Endothelial cell of umbilical vein (primary cell): ENCODE data around the gene CCDC40. TPM values are rescaled to one million over a fixed set of nuclear protein-coding genes. Genes with fewer than 3 reads are reported as not detected.

Experiments
- BruUV-seq: library from RNA; stranded (reverse); fragments of 400-500 nt; replicated peaks from 2 replicates; lab custom pipeline; 2021; lab: Mats Ljungman, UMichigan
- CTCF ChIA-PET: fragments of 300-600, 350-600 bp; sonication (Branson Sonifier 250); formaldehyde crosslinking; loops from one replicate; lab custom pipeline; 2021; ENCODE audit warnings: antibody characterized with exemption, inconsistent platforms; lab: Charles Lee
- POLR2A ChIA-PET: fragments of 300-600, 350-600 bp; sonication (Branson Sonifier 250); formaldehyde crosslinking; loops from one replicate; lab custom pipeline; 2021; ENCODE audit warnings: antibody characterized with exemption, inconsistent platforms; lab: Charles Lee
- DNase-seq: peaks from one replicate; pipeline ENCODE4 v3.0.0-alpha.2; 2011; ENCODE audit warnings: low read depth, low spot score
- FAIRE-seq: peaks from 2 replicates; lab custom pipeline; 2011; peaks lifted over from hg19 to GRCh38; lab: Jason Lieb, UNC
- H2AFZ ChIP-seq: 2 replicates; pipeline ENCODE4 v1.6.0; 2012; ENCODE audit warnings: low read depth, low read length, control low read depth, inconsistent platforms
- H3K27ac ChIP-seq: 2 replicates; pipeline ENCODE4 v1.5.1; 2011; ENCODE audit warnings: low read depth, mild to moderate bottlenecking, control low read depth, low read length, moderate library complexity; ENCODE audit not compliant: insufficient read depth
- H3K27me3 ChIP-seq, 2 experiments: 2 replicates each; pipeline versions ENCODE4 v1.6.0 to v1.6.1; 2011; ENCODE audit warnings: low read length in 2 of 2, mixed read lengths in 1 of 2; ENCODE audit not compliant: control insufficient read depth in 2 of 2, insufficient read depth in 2 of 2
- H3K36me3 ChIP-seq, 2 experiments: 2 replicates in 1 of 2; 3 replicates in 1 of 2; pipeline ENCODE4 v1.5.1; 2011; ENCODE audit warnings: low read length in 2 of 2, mild to moderate bottlenecking in 1 of 2, moderate library complexity in 1 of 2; ENCODE audit not compliant: control insufficient read depth in 2 of 2, insufficient read depth in 2 of 2; ENCODE audit errors: extremely low read depth in 1 of 2
- H3K4me1 ChIP-seq: 3 replicates; pipeline ENCODE4 v1.5.1; 2011; ENCODE audit warnings: mild to moderate bottlenecking, low read length; ENCODE audit not compliant: control insufficient read depth, insufficient read depth; ENCODE audit errors: extremely low read depth
- H3K4me2 ChIP-seq: 2 replicates; pipeline ENCODE4 v1.6.1; 2011; ENCODE audit warnings: low read length, control low read depth, mixed read lengths; ENCODE audit not compliant: insufficient read depth
- H3K4me3 ChIP-seq, 3 experiments: fragments of 200-600 bp in 1 of 3; sonication (generic), shearing (Covaris generic) in 1 of 3; replicated peaks in 1 of 3; 2 replicates each; pipeline ENCODE4 v1.5.1; 2011 to 2016; ENCODE audit warnings: control low read depth in 3 of 3, low read length in 3 of 3, mild to moderate bottlenecking in 2 of 3, inconsistent platforms in 1 of 3, low read depth in 1 of 3, moderate library complexity in 1 of 3; ENCODE audit not compliant: insufficient read depth in 1 of 3
- H3K79me2 ChIP-seq: 2 replicates; pipeline ENCODE4 v1.6.0; 2012; ENCODE audit warnings: low read length, inconsistent platforms; ENCODE audit not compliant: control insufficient read depth, insufficient read depth
- H3K9ac ChIP-seq: replicated peaks from 2 replicates; pipeline ENCODE3; 2011; ENCODE audit warnings: low read length, control low read depth; ENCODE audit not compliant: insufficient read depth; ENCODE audit errors: extremely low read depth
- H3K9me1 ChIP-seq: replicated peaks from 3 replicates; pipeline ENCODE4 v1.6.0; 2011; ENCODE audit warnings: mild to moderate bottlenecking, low read length; ENCODE audit not compliant: control insufficient read depth, insufficient read depth; ENCODE audit errors: extremely low read depth
- H3K9me3 ChIP-seq: replicated peaks from 2 replicates; pipeline ENCODE4 v1.5.1; 2012; ENCODE audit warnings: low read length, inconsistent platforms; ENCODE audit not compliant: control insufficient read depth, insufficient read depth
- H4K20me1 ChIP-seq: replicated peaks from 2 replicates; pipeline ENCODE3; 2011; ENCODE audit warnings: mild to moderate bottlenecking, low read length; ENCODE audit not compliant: control insufficient read depth, insufficient read depth; ENCODE audit errors: extremely low read depth
- EZH2 ChIP-seq: IDR thresholded peaks from 2 replicates; pipeline ENCODE4 v1.6.1; 2012; ENCODE audit warnings: borderline replicate concordance, low read depth, mild to moderate bottlenecking, moderate library complexity, low read length, inconsistent platforms; ENCODE audit not compliant: severe bottlenecking
- FOS ChIP-seq: IDR thresholded peaks from 2 replicates; pipeline ENCODE4 v1.6.1; 2011; ENCODE audit warnings: mild to moderate bottlenecking, low read length, moderate library complexity, borderline replicate concordance; ENCODE audit not compliant: insufficient read depth
- GATA2 ChIP-seq: IDR thresholded peaks from 2 replicates; pipeline ENCODE4 v1.7.0; 2011; ENCODE audit warnings: low read depth, mild to moderate bottlenecking, moderate library complexity, mixed read lengths, low read length; ENCODE audit not compliant: insufficient read length, insufficient read depth
- JUN ChIP-seq: IDR thresholded peaks from 2 replicates; pipeline ENCODE4 v1.6.1; 2011; ENCODE audit warnings: borderline replicate concordance, low read depth; ENCODE audit not compliant: insufficient read length, insufficient read depth
- MYC ChIP-seq: IDR thresholded peaks from one replicate; pipeline ENCODE4 v1.6.1; 2011; ENCODE audit warnings: mild to moderate bottlenecking, low read depth, low read length
- POLR2A ChIP-seq: IDR thresholded peaks from 2 replicates; pipeline ENCODE4 v1.6.1; 2012; ENCODE audit warnings: low read depth, mild to moderate bottlenecking, control low read depth, low read length
- POLR2AphosphoS5 ChIP-seq: IDR thresholded peaks from 2 replicates; pipeline ENCODE4 v1.6.1; 2012; ENCODE audit warnings: low read depth, mild to moderate bottlenecking, control low read depth, low read length, moderate library complexity; ENCODE audit not compliant: insufficient read depth
- dilution Hi-C: fragments of 300-500 bp; cut with MboI; formaldehyde crosslinking; loops from one replicate; pipeline ENCODE4 v1.15.0; 2019; ENCODE audit warnings: low sequenced_read_pairs; ENCODE audit not compliant: extremely low pct_ligation_motif_present
- intact Hi-C: fragments of 100-400 bp; cut with micrococcal nuclease; formaldehyde crosslinking; loops from one replicate; pipeline ENCODE4 v1.10.0; 2022
- polyA plus RNA-seq, 4 experiments: library from polyadenylated mRNA; depleted of rRNA in 3 of 4; stranded (reverse) in 3 of 4; unstranded in 1 of 4; fragments of >200 nt; gene quantifications; 2 replicates each; pipeline versions ENCODE4 v1.2.1 to v1.2.3, GENCODE V29; 2011 to 2012; ENCODE audit warnings: missing spikeins in 1 of 4
- total RNA-seq: library from RNA; stranded (reverse); gene quantifications from 2 replicates; pipeline ENCODE4 v1.2.3, GENCODE V29; 2021
- TF ChIP-seq, protein P1 (sequence below), 2 donors: IDR thresholded peaks; 1 replicate in 1 of 2; 2 replicates in 1 of 2; pipeline ENCODE4 v1.5.1; 2011; ENCODE audit warnings: low read length in 2 of 2, mild to moderate bottlenecking in 2 of 2, moderate library complexity in 2 of 2, control low read depth in 1 of 2, inconsistent platforms in 1 of 2, low read depth in 1 of 2; ENCODE audit not compliant: insufficient read depth in 1 of 2; ENCODE audit errors: extremely low read depth in 1 of 2
- TF ChIP-seq, protein P2 (sequence below): IDR thresholded peaks from 2 replicates; pipeline ENCODE4 v1.6.1; 2011; ENCODE audit not compliant: insufficient read depth, insufficient read length

The CCDC40 gene
- total and polyA plus RNA-seq, 2 donors (not counting 3 experiments of a cell fraction or from before 2014, with no cell fraction given): 1.4 to 5.5 TPM

GRCh38 chr17:80031691-80032430 lies 4.6 kb upstream of the CCDC40 start:
- TF ChIP-seq POLR2A (no peak), POLR2AphosphoS5 (no peak), FOS (no peak), JUN (no peak), EZH2 (no peak), GATA2 (no peak), MYC (no peak)
- TF ChIP-seq, protein P1, sequence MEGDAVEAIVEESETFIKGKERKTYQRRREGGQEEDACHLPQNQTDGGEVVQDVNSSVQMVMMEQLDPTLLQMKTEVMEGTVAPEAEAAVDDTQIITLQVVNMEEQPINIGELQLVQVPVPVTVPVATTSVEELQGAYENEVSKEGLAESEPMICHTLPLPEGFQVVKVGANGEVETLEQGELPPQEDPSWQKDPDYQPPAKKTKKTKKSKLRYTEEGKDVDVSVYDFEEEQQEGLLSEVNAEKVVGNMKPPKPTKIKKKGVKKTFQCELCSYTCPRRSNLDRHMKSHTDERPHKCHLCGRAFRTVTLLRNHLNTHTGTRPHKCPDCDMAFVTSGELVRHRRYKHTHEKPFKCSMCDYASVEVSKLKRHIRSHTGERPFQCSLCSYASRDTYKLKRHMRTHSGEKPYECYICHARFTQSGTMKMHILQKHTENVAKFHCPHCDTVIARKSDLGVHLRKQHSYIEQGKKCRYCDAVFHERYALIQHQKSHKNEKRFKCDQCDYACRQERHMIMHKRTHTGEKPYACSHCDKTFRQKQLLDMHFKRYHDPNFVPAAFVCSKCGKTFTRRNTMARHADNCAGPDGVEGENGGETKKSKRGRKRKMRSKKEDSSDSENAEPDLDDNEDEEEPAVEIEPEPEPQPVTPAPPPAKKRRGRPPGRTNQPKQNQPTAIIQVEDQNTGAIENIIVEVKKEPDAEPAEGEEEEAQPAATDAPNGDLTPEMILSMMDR (IDR thresholded peaks at IDR 0.05; ENCODE audit: extremely low read depth in 1 of 2, insufficient read depth in 1 of 2, low read depth in 1 of 2, low read length in 2 of 2): no peak
- TF ChIP-seq, protein P2, sequence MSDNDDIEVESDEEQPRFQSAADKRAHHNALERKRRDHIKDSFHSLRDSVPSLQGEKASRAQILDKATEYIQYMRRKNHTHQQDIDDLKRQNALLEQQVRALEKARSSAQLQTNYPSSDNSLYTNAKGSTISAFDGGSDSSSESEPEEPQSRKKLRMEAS: no peak
- Histone ChIP-seq H3K9me1 (no peaks in the 10 kb centered on the region), H3K36me3 (no peaks in the 10 kb centered on the region), H3K4me1 (peaks cover 17% of the 10 kb centered on the region), H2AFZ (no peak overlapping the region), H3K27ac (no peak overlapping the region), H3K4me2 (no peak overlapping the region), H3K4me3 (no peak overlapping the region), H3K27me3 (no peaks in the 10 kb centered on the region), H3K79me2 (peaks cover 44% of the 10 kb centered on the region), H3K9ac (no peak overlapping the region), H4K20me1 (no peaks in the 10 kb centered on the region), H3K9me3 (no peaks in the 10 kb centered on the region)
- POLR2A ChIA-PET: no interaction called here
- BruUV-seq: no TSS peak
- DNase-seq: no peak
- CTCF ChIA-PET: interaction anchor here (1.0 kb wide), 1 partner anchor 15 kb away, joined by 3 read pairs; no protein-coding TSS in a partner anchor
- intact Hi-C loops (no loop called here), dilution Hi-C loops (no loop called here)
- FAIRE-seq: no peak
